ENCODE measurements around the gene GUSB. TPM values are rescaled to one million over a fixed set of nuclear protein-coding genes. Genes with fewer than 3 reads are reported as not detected.
"Not testable (repeated sequence)": the region's sequence is repeated elsewhere in the genome, so short reads cannot be mapped to it uniquely, and the experiment has no call there.

The GUSB gene
- total RNA-seq, 1 experiment from 2014 or later = 36.5 TPM

GRCh38 chr7:65953001-65953720, 28.9 kb downstream of the GUSB start:
- Mint-ChIP-seq H3K9me3 (ENCODE audit: low read depth, unreplicated experiment) (no peaks in the 10 kb centered on the region), H3K27me3 (ENCODE audit: unreplicated experiment) (no peaks in the 10 kb centered on the region), H3K27ac (ENCODE audit: unreplicated experiment) (no peak overlapping the region), H3K4me3 (ENCODE audit: low read depth, unreplicated experiment) (no peak overlapping the region), H3K4me1 (ENCODE audit: low read depth, unreplicated experiment) (no peaks in the 10 kb centered on the region), H3K36me3 (ENCODE audit: insufficient read depth, unreplicated experiment) (no peaks in the 10 kb centered on the region)
- CTCF ChIA-PET = interaction anchor here (0.5 kb wide), 1 partner anchor 455 kb away, joined by 3 read pairs; no protein-coding TSS in a partner anchor
- TF ChIP-seq CTCF (IDR thresholded peaks at IDR 0.05; ENCODE audit: unreplicated experiment) = no peak
- intact Hi-C loops (cut with micrococcal nuclease; ENCODE audit: unreplicated experiment) = no loop called here
- no TSS peak for BruUV-seq (replicated peaks)
- no peak for DNase-seq

- no peak for TF ChIP-seq CTCF (IDR thresholded peaks at IDR 0.05; ENCODE audit: unreplicated experiment)
- CTCF ChIA-PET = interaction anchor here (0.5 kb wide), 1 partner anchor 454 kb away, joined by 3 read pairs; no protein-coding TSS in a partner anchor
- BruUV-seq (replicated peaks) = no TSS peak
- intact Hi-C loops (cut with micrococcal nuclease; ENCODE audit: unreplicated experiment) = no loop called here
- no peak for DNase-seq
- Mint-ChIP-seq H3K4me3 (ENCODE audit: low read depth, unreplicated experiment) (no peak overlapping the region), H3K9me3 (ENCODE audit: low read depth, unreplicated experiment) (no peaks in the 10 kb centered on the region), H3K36me3 (ENCODE audit: insufficient read depth, unreplicated experiment) (no peaks in the 10 kb centered on the region), H3K27ac (ENCODE audit: unreplicated experiment) (no peak overlapping the region), H3K27me3 (ENCODE audit: unreplicated experiment) (no peaks in the 10 kb centered on the region), H3K4me1 (ENCODE audit: low read depth, unreplicated experiment) (no peaks in the 10 kb centered on the region)
Observed at GRCh38 chr7:65951837-65952578, 30.0 kb downstream of the GUSB start.

- Mint-ChIP-seq H3K4me1 (ENCODE audit: low read depth, unreplicated experiment) (no peaks in the 10 kb centered on the region), H3K36me3 (ENCODE audit: insufficient read depth, unreplicated experiment) (no peaks in the 10 kb centered on the region), H3K27me3 (ENCODE audit: unreplicated experiment) (no peaks in the 10 kb centered on the region), H3K4me3 (ENCODE audit: low read depth, unreplicated experiment) (no peak overlapping the region), H3K9me3 (ENCODE audit: low read depth, unreplicated experiment) (no peaks in the 10 kb centered on the region), H3K27ac (ENCODE audit: unreplicated experiment) (no peak overlapping the region)
- intact Hi-C loops (cut with micrococcal nuclease; ENCODE audit: unreplicated experiment) = no loop called here
- CTCF ChIA-PET = no interaction called here
- DNase-seq = no peak
- BruUV-seq (replicated peaks) = no TSS peak
- TF ChIP-seq CTCF (IDR thresholded peaks at IDR 0.05; ENCODE audit: unreplicated experiment) = no peak
Observed at GRCh38 chr7:65946904-65947303, 35.1 kb downstream of the GUSB start.

GRCh38 chr7:65945787-65946186, 36.2 kb downstream of the GUSB start:
- BruUV-seq (replicated peaks); H3K4me3 Mint-ChIP-seq (ENCODE audit: low read depth, unreplicated experiment); H3K27me3 Mint-ChIP-seq (ENCODE audit: unreplicated experiment); H3K9me3 Mint-ChIP-seq (ENCODE audit: low read depth, unreplicated experiment); intact Hi-C loops (cut with micrococcal nuclease; ENCODE audit: unreplicated experiment); DNase-seq; H3K4me1 Mint-ChIP-seq (ENCODE audit: low read depth, unreplicated experiment); CTCF ChIA-PET; H3K27ac Mint-ChIP-seq (ENCODE audit: unreplicated experiment); H3K36me3 Mint-ChIP-seq (ENCODE audit: insufficient read depth, unreplicated experiment): not testable (repeated sequence)
